HS-5 (cell line): ENCODE data around the gene STIMATE.

Experiments
- DNase-seq: peaks from one replicate; pipeline ENCODE4 v3.0.0-alpha.2; 2012; ENCODE audit warnings: low read depth

Gene STIMATE

GRCh38 chr3:52897130-52898122, at the start of gene STIMATE:
Gene STIMATE, minus strand, starts transcription at chr3:52897548. Its CDS starts 98 bp downstream, at chr3:52897450.
- DNase-seq, result peak; percentile 35

GRCh38 chr3:52939600-52939999, 42.3 kb upstream of the STIMATE start:
- no peak for DNase-seq

GRCh38 chr3:52934630-52935530, 37.5 kb upstream of the STIMATE start:
- DNase-seq, result peak; percentile 18

- DNase-seq, result no peak
Measured at GRCh38 chr3:52931889-52932288, 34.5 kb upstream of the STIMATE start.

- DNase-seq, result no peak
Measured at GRCh38 chr3:52931328-52931727, 34.0 kb upstream of the STIMATE start.

- DNase-seq, result no peak
Measured at GRCh38 chr3:52930748-52931147, 33.4 kb upstream of the STIMATE start.

- no peak for DNase-seq
Measured at GRCh38 chr3:52926554-52926953, 29.2 kb upstream of the STIMATE start.

- DNase-seq, result no peak
Measured at GRCh38 chr3:52925405-52926313, 28.3 kb upstream of the STIMATE start.

- DNase-seq, result no peak
Measured at GRCh38 chr3:52923963-52924362, 26.6 kb upstream of the STIMATE start.

- DNase-seq, result no peak
Measured at GRCh38 chr3:52920841-52921240, 23.5 kb upstream of the STIMATE start.

GRCh38 chr3:52917044-52917443, 19.7 kb upstream of the STIMATE start:
- no peak for DNase-seq

- DNase-seq, result no peak
Measured at GRCh38 chr3:52915294-52915693, 17.9 kb upstream of the STIMATE start.

GRCh38 chr3:52912885-52913731, 15.8 kb upstream of the STIMATE start:
- DNase-seq, result no peak

- no peak for DNase-seq
Measured at GRCh38 chr3:52910823-52911222, 13.5 kb upstream of the STIMATE start.

- no peak for DNase-seq
Measured at GRCh38 chr3:52907497-52907896, 10.1 kb upstream of the STIMATE start.

- no peak for DNase-seq
Measured at GRCh38 chr3:52904552-52904951, 7.2 kb upstream of the STIMATE start.

- DNase-seq, result no peak
Measured at GRCh38 chr3:52904000-52904399, 6.7 kb upstream of the STIMATE start.

GRCh38 chr3:52896613-52897012, 735 bp downstream of the STIMATE start:
- DNase-seq, result no peak

- DNase-seq, result no peak
Measured at GRCh38 chr3:52896151-52896550, 1.2 kb downstream of the STIMATE start.

GRCh38 chr3:52895418-52895817, 1.9 kb downstream of the STIMATE start:
- DNase-seq, result no peak

GRCh38 chr3:52894756-52895155, 2.6 kb downstream of the STIMATE start:
- no peak for DNase-seq
